ENCODE results near the gene GUCY1A1. TPM values are rescaled to one million over a fixed set of nuclear protein-coding genes. Genes with fewer than 3 reads are reported as not detected.

Gene GUCY1A1
- total RNA-seq, 1 donor from 2014 or later: 1.5 TPM

DNA sequence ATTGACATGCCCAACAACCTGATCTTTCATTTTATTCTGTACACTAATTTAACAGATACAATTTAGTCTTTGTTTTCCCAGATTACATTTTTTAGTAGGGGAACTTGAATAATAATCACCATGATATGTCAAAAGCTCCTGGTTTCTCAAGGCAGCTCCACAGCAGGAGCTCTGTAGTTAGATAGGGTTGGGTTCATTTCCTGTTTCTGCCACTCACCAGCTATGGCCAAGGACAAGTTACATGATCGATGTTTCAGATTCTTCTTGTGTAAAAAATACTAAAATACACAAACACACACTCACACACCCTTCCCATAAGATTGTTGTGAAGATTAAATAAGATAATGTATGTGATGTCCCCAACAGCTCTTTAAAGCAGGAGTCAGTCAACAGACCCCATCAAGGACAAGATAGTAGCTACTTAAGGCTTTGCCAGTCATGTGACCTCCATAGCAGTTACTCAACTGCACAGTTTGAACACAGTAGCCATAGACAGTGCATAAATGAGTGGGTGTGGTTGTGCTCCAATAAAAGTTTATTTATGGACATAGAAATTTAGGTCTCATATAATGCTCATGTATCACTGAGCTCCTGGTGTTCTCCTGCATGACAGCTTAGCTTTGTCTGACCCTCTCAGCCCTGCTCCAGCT, 18.4 kb downstream of the GUCY1A1 start:
- no peak overlapping the region for H2AFZ ChIP-seq (replicated peaks)
- no peak overlapping the region for H3K9ac ChIP-seq
- no peaks in the 10 kb centered on the region for H3K79me2 ChIP-seq (ENCODE audit: low read depth)
- Mint-ChIP-seq H3K4me1 (no peaks in the 10 kb centered on the region), H3K27me3 (ENCODE audit: insufficient read depth, low read depth) (no peaks in the 10 kb centered on the region), H3K27ac (no peak overlapping the region), H3K36me3 (no peaks in the 10 kb centered on the region), H3K4me3 (no peak overlapping the region), H3K9me3 (no peaks in the 10 kb centered on the region)
- H3K4me2 ChIP-seq: no peak overlapping the region
- no peaks in the 10 kb centered on the region for H3K9me3 ChIP-seq (ENCODE audit: low read depth)
- no peak for DNase-seq (ENCODE audit: low spot score)
- H3F3A ChIP-seq (ENCODE audit: low read depth): no peaks in the 10 kb centered on the region
- no peak for TF ChIP-seq CTCF (IDR thresholded peaks at IDR 0.05)
- TF ChIP-seq EZH2 (IDR thresholded peaks at IDR 0.05): no peak
- no peak for TF ChIP-seq EZH2phosphoT487 (IDR thresholded peaks at IDR 0.05)
- no peaks in the 10 kb centered on the region for H3K27me3 ChIP-seq
- no peaks in the 10 kb centered on the region for H4K20me1 ChIP-seq (ENCODE audit: low read depth)
- H3K4me3 ChIP-seq: no peak overlapping the region
- no peaks in the 10 kb centered on the region for H3K4me1 ChIP-seq
- no peak overlapping the region for H3K27ac ChIP-seq
- H3K36me3 ChIP-seq: no peaks in the 10 kb centered on the region

GRCh38 chr4:155687380-155687982, 20.8 kb downstream of the GUCY1A1 start:
- Histone ChIP-seq H3K27me3 (no peaks in the 10 kb centered on the region), H3K36me3 (no peaks in the 10 kb centered on the region)
- no peaks in the 10 kb centered on the region for H3K27me3 Mint-ChIP-seq (ENCODE audit: insufficient read depth, low read depth)

DNA sequence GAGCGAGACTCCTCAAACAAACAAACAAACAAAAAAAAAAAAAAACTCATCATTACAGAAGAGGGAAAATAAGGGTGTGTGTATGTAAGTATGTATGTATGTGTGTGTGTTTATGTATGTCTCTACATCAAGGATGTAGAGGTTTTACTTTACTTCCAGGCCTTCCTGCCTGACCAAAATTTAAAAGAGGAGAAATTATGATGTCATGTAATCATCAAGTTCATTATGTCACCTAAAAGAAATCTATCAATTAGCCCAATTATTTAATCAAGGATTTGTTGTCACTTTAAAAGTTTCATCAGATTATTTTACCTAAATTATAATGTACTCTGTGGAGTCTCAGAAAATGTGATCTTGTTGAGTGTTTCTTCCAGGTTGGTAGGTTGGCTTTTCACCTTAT, 21.6 kb downstream of the GUCY1A1 start:
- no peaks in the 10 kb centered on the region for H3K9me3 Mint-ChIP-seq
- H3K79me2 ChIP-seq (ENCODE audit: low read depth): no peaks in the 10 kb centered on the region
- H3K27me3 Mint-ChIP-seq (ENCODE audit: insufficient read depth, low read depth): no peaks in the 10 kb centered on the region
- H2AFZ ChIP-seq (replicated peaks): no peak overlapping the region
- H3K4me3 Mint-ChIP-seq: no peak overlapping the region
- no peak overlapping the region for H3K9ac ChIP-seq
- H3K4me1 ChIP-seq: no peaks in the 10 kb centered on the region
- H3K36me3 ChIP-seq: no peaks in the 10 kb centered on the region
- H3K36me3 Mint-ChIP-seq: no peaks in the 10 kb centered on the region
- H3K9me3 ChIP-seq (ENCODE audit: low read depth): no peaks in the 10 kb centered on the region
- H3K27ac Mint-ChIP-seq: no peak overlapping the region
- no peak overlapping the region for H3K4me2 ChIP-seq
- DNase-seq (ENCODE audit: low spot score): no peak
- H3K4me3 ChIP-seq: no peak overlapping the region
- TF ChIP-seq EZH2 (IDR thresholded peaks at IDR 0.05) (no peak), CTCF (IDR thresholded peaks at IDR 0.05) (no peak), EZH2phosphoT487 (IDR thresholded peaks at IDR 0.05) (no peak)
- no peak overlapping the region for H3K27ac ChIP-seq
- H4K20me1 ChIP-seq (ENCODE audit: low read depth): no peaks in the 10 kb centered on the region
- no peaks in the 10 kb centered on the region for H3F3A ChIP-seq (ENCODE audit: low read depth)
- no peaks in the 10 kb centered on the region for H3K4me1 Mint-ChIP-seq
- no peaks in the 10 kb centered on the region for H3K27me3 ChIP-seq

More at GRCh38 chr4:155687380-155687982, 20.8 kb downstream of the GUCY1A1 start:
- Mint-ChIP-seq H3K36me3 (no peaks in the 10 kb centered on the region), H3K27ac (no peak overlapping the region), H3K4me3 (no peak overlapping the region), H3K9me3 (no peaks in the 10 kb centered on the region), H3K4me1 (no peaks in the 10 kb centered on the region)
- no peak for DNase-seq (ENCODE audit: low spot score)
- H3K27ac ChIP-seq: no peak overlapping the region
- no peak overlapping the region for H2AFZ ChIP-seq (replicated peaks)
- no peaks in the 10 kb centered on the region for H3K9me3 ChIP-seq (ENCODE audit: low read depth)
- H3F3A ChIP-seq (ENCODE audit: low read depth): no peaks in the 10 kb centered on the region
- H3K4me2 ChIP-seq: no peak overlapping the region
- H3K4me3 ChIP-seq: no peak overlapping the region
- H3K79me2 ChIP-seq (ENCODE audit: low read depth): no peaks in the 10 kb centered on the region
- H3K9ac ChIP-seq: no peak overlapping the region
- no peaks in the 10 kb centered on the region for H3K4me1 ChIP-seq
- no peaks in the 10 kb centered on the region for H4K20me1 ChIP-seq (ENCODE audit: low read depth)
- TF ChIP-seq CTCF (IDR thresholded peaks at IDR 0.05) (no peak), EZH2 (IDR thresholded peaks at IDR 0.05) (no peak), EZH2phosphoT487 (IDR thresholded peaks at IDR 0.05) (no peak)
